ENCODE results near the gene MYH1. TPM values are rescaled to one million over a fixed set of nuclear protein-coding genes. Genes with fewer than 3 reads are reported as not detected.

Gene MYH1
- total and polyA plus RNA-seq, 9 of the 15 experiments (the other 6 are each of a cell fraction or from before 2014, with no cell fraction given) = not detected

GRCh38 chr17:10512856-10513255 lies 5.5 kb downstream of the MYH1 start:
- in situ Hi-C loops (cut with MboI) (no loop called here), intact Hi-C loops (cut with micrococcal nuclease) (no loop called here)
- Histone ChIP-seq H3K9ac (ENCODE audit: insufficient read depth in 1 of 2, low read depth in 2 of 2, low read length in 2 of 2) (no peak overlapping the region), H3K4me1 (replicated peaks in 1 of 2; ENCODE audit: control insufficient read depth in 2 of 2, insufficient read depth in 2 of 2, low read length in 2 of 2) (no peaks in the 10 kb centered on the region), H2AFZ (ENCODE audit: low read depth, low read length) (no peak overlapping the region), H3K4me2 (ENCODE audit: insufficient read depth, low read length) (no peak overlapping the region), H3K9me3 (replicated peaks; ENCODE audit: control insufficient read depth, insufficient read depth, low read depth, low read length) (no peaks in the 10 kb centered on the region), H3K27ac (ENCODE audit: extremely low read depth, low read depth, low read length) (no peak overlapping the region), H3K4me3 (no peak overlapping the region), H3K36me3 (ENCODE audit: control insufficient read depth, insufficient read depth, low read length) (no peaks in the 10 kb centered on the region), H3K9me1 (ENCODE audit: control insufficient read depth, insufficient read depth, low read length) (no peaks in the 10 kb centered on the region), H4K20me1 (replicated peaks; ENCODE audit: control insufficient read depth, insufficient read depth, low read length) (no peaks in the 10 kb centered on the region), H3K79me2 (ENCODE audit: control insufficient read depth, insufficient read depth, low read length) (no peaks in the 10 kb centered on the region), H3K27me3 (ENCODE audit: control insufficient read depth in 2 of 2, insufficient read depth in 2 of 2, low read length in 2 of 2) (no peaks in the 10 kb centered on the region)
- TF ChIP-seq ZNF41 (CRISPR knock-in tag; conservative IDR thresholded peaks at IDR 0.05) (no peak), BMI1 (IDR thresholded peaks at IDR 0.05; ENCODE audit: low read length) (no peak)
- ATAC-seq (no peak), FAIRE-seq (no peak), DNase-seq (ENCODE audit: extremely low read depth in 1 of 4, low spot score in 3 of 4) (no peak)
- no TSS peak for BruUV-seq (replicated peaks)
- 0% methylated on average over 2 of the region's 2 CpGs for WGBS (ENCODE audit: insufficient coverage, low coverage, missing lambda C conversion rate)
- ChIA-PET CTCF (ENCODE audit: low intra/inter-chr PET ratio) (no interaction called here), POLR2A (no interaction called here)

GRCh38 chr17:10499950-10500349 lies 18.4 kb downstream of the MYH1 start:
- no peak for ATAC-seq
- Histone ChIP-seq H3K4me2 (ENCODE audit: insufficient read depth, low read length) (no peak overlapping the region), H3K27ac (ENCODE audit: extremely low read depth, low read depth, low read length) (no peak overlapping the region), H3K79me2 (ENCODE audit: control insufficient read depth, insufficient read depth, low read length) (no peaks in the 10 kb centered on the region), H4K20me1 (replicated peaks; ENCODE audit: control insufficient read depth, insufficient read depth, low read length) (no peaks in the 10 kb centered on the region), H3K4me3 (no peak overlapping the region), H2AFZ (ENCODE audit: low read depth, low read length) (no peak overlapping the region), H3K9me3 (replicated peaks; ENCODE audit: control insufficient read depth, insufficient read depth, low read depth, low read length) (no peaks in the 10 kb centered on the region), H3K9ac (ENCODE audit: insufficient read depth in 1 of 2, low read depth in 2 of 2, low read length in 2 of 2) (no peak overlapping the region), H3K27me3 (ENCODE audit: control insufficient read depth in 2 of 2, insufficient read depth in 2 of 2, low read length in 2 of 2) (no peaks in the 10 kb centered on the region), H3K4me1 (replicated peaks in 1 of 2; ENCODE audit: control insufficient read depth in 2 of 2, insufficient read depth in 2 of 2, low read length in 2 of 2) (no peaks in the 10 kb centered on the region), H3K9me1 (ENCODE audit: control insufficient read depth, insufficient read depth, low read length) (no peaks in the 10 kb centered on the region), H3K36me3 (ENCODE audit: control insufficient read depth, insufficient read depth, low read length) (no peaks in the 10 kb centered on the region)
- no peak for DNase-seq (ENCODE audit: extremely low read depth in 1 of 4, low spot score in 3 of 4)
- CTCF ChIA-PET (ENCODE audit: low intra/inter-chr PET ratio) = no interaction called here
- in situ Hi-C loops (cut with MboI) (no loop called here), intact Hi-C loops (cut with micrococcal nuclease) (no loop called here)
- WGBS (ENCODE audit: insufficient coverage, low coverage, missing lambda C conversion rate) = 3% methylated on average over 3 of the region's 3 CpGs
- POLR2A ChIA-PET = no interaction called here
- BruUV-seq (replicated peaks) = no TSS peak
- FAIRE-seq = no peak
- no peak for TF ChIP-seq RBM14 (IDR thresholded peaks at IDR 0.05; ENCODE audit: borderline replicate concordance, insufficient read depth, low read depth, low read length)
- TF ChIP-seq MCM7 (IDR thresholded peaks at IDR 0.05) = no peak
- TF ChIP-seq STAT5A (IDR thresholded peaks at IDR 0.05; ENCODE audit: borderline replicate concordance, low read length) = no peak
